Immature natural killer cell (primary cell): ENCODE data around the gene INVS. TPM values are rescaled to one million over a fixed set of nuclear protein-coding genes. Genes with fewer than 3 reads are reported as not detected.
"Not testable (repeated sequence)": the region's sequence is repeated elsewhere in the genome, so short reads cannot be mapped to it uniquely, and the experiment has no call there.

ENCODE experiments used
- DNase-seq, 3 donors: peaks; one replicate each; pipeline ENCODE4 v3.0.0; 2022; ENCODE audit warnings: mixed read lengths in 1 of 3
- H3K27ac Mint-ChIP-seq, 6 donors: one replicate each; pipeline ENCODE4 v1.8.0; 2020; ENCODE audit warnings: mixed read lengths in 6 of 6, mild to moderate bottlenecking in 5 of 6, inconsistent platforms in 4 of 6, moderate library complexity in 3 of 6
- H3K27me3 Mint-ChIP-seq, 3 donors: one replicate each; pipeline ENCODE4 v1.8.0; 2020 to 2021; ENCODE audit warnings: low read depth in 3 of 3, mild to moderate bottlenecking in 3 of 3, mixed read lengths in 3 of 3, moderate library complexity in 3 of 3, inconsistent platforms in 1 of 3
- H3K36me3 Mint-ChIP-seq, 3 donors: one replicate each; pipeline ENCODE4 v1.8.0; 2020; ENCODE audit warnings: mixed read lengths in 3 of 3, inconsistent platforms in 2 of 3, mild to moderate bottlenecking in 2 of 3
- H3K4me1 Mint-ChIP-seq, 2 donors: one replicate each; pipeline ENCODE4 v1.8.0; 2020; ENCODE audit warnings: inconsistent platforms in 2 of 2, mild to moderate bottlenecking in 2 of 2, mixed read lengths in 2 of 2, moderate library complexity in 1 of 2
- H3K4me3 Mint-ChIP-seq, 5 donors: one replicate each; pipeline ENCODE4 v1.8.0; 2020; ENCODE audit warnings: mild to moderate bottlenecking in 5 of 5, mixed read lengths in 5 of 5, inconsistent platforms in 3 of 5, moderate library complexity in 3 of 5
- H3K9me3 Mint-ChIP-seq, 6 donors: one replicate each; pipeline ENCODE4 v1.8.0; 2020; ENCODE audit warnings: mild to moderate bottlenecking in 6 of 6, mixed read lengths in 6 of 6, inconsistent platforms in 4 of 6, moderate library complexity in 3 of 6
- polyA plus RNA-seq, 3 donors: library from polyadenylated mRNA; unstranded; fragments of 300-500 nt; fragmentation: Illumina TruSeq; gene quantifications; one replicate each; pipeline ENCODE4 v1.2.3, GENCODE V29; 2021

INVS gene
- polyA plus RNA-seq, 3 donors from 2014 or later, result 3.4 to 12.6 (median 4.9) TPM

- Mint-ChIP-seq H3K27ac (peak overlapping the region in 1 of 6 donors; percentile 47), H3K4me3 (no peak overlapping the region), H3K27me3 (peaks cover 0 to 2% (median 0%) of the 10 kb centered on the region in 3 donors), H3K9me3 (no peaks in the 10 kb centered on the region), H3K4me1 (peaks cover 6 to 17% of the 10 kb centered on the region in 2 donors), H3K36me3 (peaks cover 11 to 26% (median 13%) of the 10 kb centered on the region in 3 donors)
- DNase-seq, result peak; percentile 6 to 17 (median 12)
Measured at GRCh38 chr9:100322954-100323536, 224.0 kb downstream of the INVS start.

- peaks cover 0 to 2% (median 0%) of the 10 kb centered on the region in 3 donors for H3K27me3 Mint-ChIP-seq
- peak; percentile 4 to 18 (median 17) for DNase-seq
- no peaks in the 10 kb centered on the region for H3K9me3 Mint-ChIP-seq
- H3K27ac Mint-ChIP-seq, result no peak overlapping the region
- peaks cover 6 to 17% of the 10 kb centered on the region in 2 donors for H3K4me1 Mint-ChIP-seq
- peaks cover 8 to 22% (median 15%) of the 10 kb centered on the region in 3 donors for H3K36me3 Mint-ChIP-seq
- H3K4me3 Mint-ChIP-seq, result no peak overlapping the region
Measured at GRCh38 chr9:100324594-100325200, 225.7 kb downstream of the INVS start.

GRCh38 chr9:100338736-100339135 is 239.7 kb downstream of the INVS start:
- H3K4me1 Mint-ChIP-seq, result peaks cover 11 to 19% of the 10 kb centered on the region in 2 donors
- peaks cover 6 to 10% (median 7%) of the 10 kb centered on the region in 3 donors for H3K36me3 Mint-ChIP-seq
- not testable (repeated sequence) for H3K9me3 Mint-ChIP-seq, DNase-seq, H3K27me3 Mint-ChIP-seq, H3K4me3 Mint-ChIP-seq, H3K27ac Mint-ChIP-seq

GRCh38 chr9:100340224-100340623 is 241.2 kb downstream of the INVS start:
- peaks cover 12 to 18% of the 10 kb centered on the region in 2 donors for H3K4me1 Mint-ChIP-seq

GRCh38 chr9:100341889-100342288 is 242.8 kb downstream of the INVS start:
- Mint-ChIP-seq H3K4me1 (peaks cover 11 to 28% of the 10 kb centered on the region in 2 donors), H3K9me3 (no peaks in the 10 kb centered on the region), H3K27me3 (peaks cover 0 to 3% (median 2%) of the 10 kb centered on the region in 3 donors), H3K36me3 (peaks cover 10 to 21% (median 11%) of the 10 kb centered on the region in 3 donors), H3K4me3 (no peak overlapping the region), H3K27ac (no peak overlapping the region)
- no peak for DNase-seq

More at GRCh38 chr9:100340224-100340623, 241.2 kb downstream of the INVS start:
- no peaks in the 10 kb centered on the region for H3K9me3 Mint-ChIP-seq
- DNase-seq, result no peak
- no peak overlapping the region for H3K4me3 Mint-ChIP-seq
- H3K27me3 Mint-ChIP-seq, result peaks cover 0 to 3% (median 2%) of the 10 kb centered on the region in 3 donors
- peaks cover 7 to 13% (median 7%) of the 10 kb centered on the region in 3 donors for H3K36me3 Mint-ChIP-seq
- no peak overlapping the region for H3K27ac Mint-ChIP-seq

GRCh38 chr9:100346836-100347235 is 247.8 kb downstream of the INVS start:
- DNase-seq, result no peak
- peaks cover 4 to 14% (median 7%) of the 10 kb centered on the region in 3 donors for H3K36me3 Mint-ChIP-seq
- H3K27me3 Mint-ChIP-seq, result peaks cover 0 to 1% (median 0%) of the 10 kb centered on the region in 3 donors
- peaks cover 24 to 63% of the 10 kb centered on the region in 2 donors for H3K4me1 Mint-ChIP-seq
- H3K27ac Mint-ChIP-seq, result no peak overlapping the region
- no peak overlapping the region for H3K4me3 Mint-ChIP-seq
- no peaks in the 10 kb centered on the region for H3K9me3 Mint-ChIP-seq

GRCh38 chr9:100350188-100350587 is 251.1 kb downstream of the INVS start:
- DNase-seq, result no peak
- H3K9me3 Mint-ChIP-seq, result no peaks in the 10 kb centered on the region
- peaks cover 34 to 76% of the 10 kb centered on the region in 2 donors for H3K4me1 Mint-ChIP-seq
- H3K36me3 Mint-ChIP-seq, result peaks cover 4 to 11% (median 4%) of the 10 kb centered on the region in 3 donors
- H3K27me3 Mint-ChIP-seq, result peaks cover 2 to 11% (median 7%) of the 10 kb centered on the region in 3 donors
- H3K4me3 Mint-ChIP-seq, result peak overlapping the region in 1 of 5 donors; percentile 0
- H3K27ac Mint-ChIP-seq, result no peak overlapping the region

Other genes starting within 250 kb of the INVS start
- 10 to 100 TPM; 17.3 to 28.5 (median 18.8) TPM for gene STX17, start 192.6 kb upstream of the INVS start, polyA plus RNA-seq
- gene ERP44, start 243 bp upstream of the INVS start, polyA plus RNA-seq, result 10 to 100 TPM; 42.0 to 53.4 (median 46.6) TPM